Ishikawa (cell line): ENCODE results near the gene TNP2.

Experiments used
- CEBPB ChIP-seq: IDR thresholded peaks from 2 replicates; pipeline ENCODE4 v1.6.1; 2012
- CREB1 ChIP-seq: IDR thresholded peaks from 2 replicates; pipeline ENCODE4 v1.6.1; 2012; ENCODE audit warnings: low read depth
- EGR1 ChIP-seq: IDR thresholded peaks from 2 replicates; pipeline ENCODE4 v1.6.1; 2012
- EP300 ChIP-seq: IDR thresholded peaks from 2 replicates; pipeline ENCODE4 v1.6.1; 2012; ENCODE audit warnings: borderline replicate concordance
- FOXM1 ChIP-seq: IDR thresholded peaks from 2 replicates; pipeline ENCODE4 v1.6.1; 2012; ENCODE audit warnings: low read depth, borderline replicate concordance
- NFIC ChIP-seq: IDR thresholded peaks from 2 replicates; pipeline ENCODE4 v1.6.1; 2012
- RAD21 ChIP-seq: IDR thresholded peaks from 2 replicates; pipeline ENCODE4 v1.6.1; 2012; ENCODE audit warnings: low read depth
- TAF1 ChIP-seq: IDR thresholded peaks from 2 replicates; pipeline ENCODE4 v1.6.1; 2012; ENCODE audit warnings: low read depth, mild to moderate bottlenecking
- TCF12 ChIP-seq: IDR thresholded peaks from 2 replicates; pipeline ENCODE4 v1.6.1; 2012; ENCODE audit warnings: low read depth
- TEAD4 ChIP-seq: IDR thresholded peaks from 2 replicates; pipeline ENCODE4 v1.6.1; 2012
- YY1 ChIP-seq: IDR thresholded peaks from 2 replicates; pipeline ENCODE4 v1.6.1; 2012; ENCODE audit warnings: low read depth
- ZBTB7A ChIP-seq: IDR thresholded peaks from 2 replicates; pipeline ENCODE4 v1.6.1; 2012; ENCODE audit warnings: low read depth
- TF ChIP-seq, protein P1 (sequence below): IDR thresholded peaks from 2 replicates; pipeline ENCODE4 v1.6.1; 2012
- TF ChIP-seq, protein P2 (sequence below): IDR thresholded peaks from 2 replicates; pipeline ENCODE4 v1.6.1; 2012; ENCODE audit warnings: low read depth, mild to moderate bottlenecking
- TF ChIP-seq, protein P3 (sequence below): IDR thresholded peaks from 2 replicates; pipeline ENCODE4 v1.6.1; 2012

TNP2 gene

DNA sequence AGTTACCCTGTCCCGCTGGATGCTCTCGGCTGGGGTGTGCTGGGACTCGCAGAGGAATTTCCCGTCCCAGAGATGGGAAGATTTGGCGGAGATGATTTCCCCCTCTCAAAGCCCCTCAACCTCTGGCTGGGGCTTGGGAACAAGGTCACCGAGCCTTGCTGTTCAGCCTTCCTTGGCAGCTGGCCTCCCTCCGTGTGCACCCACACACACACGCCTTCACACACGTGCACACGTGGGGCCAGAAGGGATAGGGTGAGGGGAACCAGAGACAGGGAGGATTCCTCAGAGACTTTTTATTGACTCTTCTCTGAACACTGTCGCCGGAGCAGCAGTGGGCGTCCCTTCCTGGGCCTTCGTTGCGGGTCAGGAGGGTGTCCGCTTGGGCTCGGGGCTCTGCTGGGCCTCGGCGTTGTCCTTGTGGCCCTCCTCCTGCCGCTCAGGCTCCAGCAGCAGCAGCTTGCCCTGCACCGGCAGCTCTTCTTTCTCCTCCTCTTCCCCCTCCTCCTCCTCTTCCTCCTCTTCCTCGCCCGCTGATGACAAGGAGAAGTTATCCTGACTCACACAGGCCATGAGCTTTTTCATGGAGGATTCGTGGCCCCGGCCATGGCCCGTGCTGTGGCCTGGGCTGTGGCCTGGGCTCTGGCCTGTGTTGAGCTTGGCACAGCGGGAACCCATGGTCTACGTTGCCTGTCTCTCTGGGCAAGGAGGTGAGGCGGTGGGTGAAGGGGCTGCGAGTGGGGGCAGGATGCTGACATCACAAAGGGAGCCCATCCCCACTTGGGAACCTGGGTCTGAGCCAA lies 4.0 kb upstream of the TNP2 start, which contains the start of gene PRM3:
Gene PRM3, minus strand, starts transcription at position 709 of the 800 bp plus-strand sequence. Its CDS starts 34 bp downstream, at position 675.
- TF ChIP-seq EP300: no peak
- TF ChIP-seq CREB1: no peak
- no peak for TF ChIP-seq NFIC

GRCh38 chr16:11272484-11272883 lies 3.4 kb upstream of the TNP2 start:
- TF ChIP-seq NFIC: no peak
- no peak for TF ChIP-seq FOXM1
- no peak for TF ChIP-seq CEBPB
- TF ChIP-seq YY1: no peak
- TF ChIP-seq ZBTB7A: no peak
- TF ChIP-seq, protein P1, sequence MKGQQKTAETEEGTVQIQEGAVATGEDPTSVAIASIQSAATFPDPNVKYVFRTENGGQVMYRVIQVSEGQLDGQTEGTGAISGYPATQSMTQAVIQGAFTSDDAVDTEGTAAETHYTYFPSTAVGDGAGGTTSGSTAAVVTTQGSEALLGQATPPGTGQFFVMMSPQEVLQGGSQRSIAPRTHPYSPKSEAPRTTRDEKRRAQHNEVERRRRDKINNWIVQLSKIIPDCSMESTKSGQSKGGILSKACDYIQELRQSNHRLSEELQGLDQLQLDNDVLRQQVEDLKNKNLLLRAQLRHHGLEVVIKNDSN: no peak
- TF ChIP-seq CREB1: no peak
- TF ChIP-seq TCF12: no peak

DNA sequence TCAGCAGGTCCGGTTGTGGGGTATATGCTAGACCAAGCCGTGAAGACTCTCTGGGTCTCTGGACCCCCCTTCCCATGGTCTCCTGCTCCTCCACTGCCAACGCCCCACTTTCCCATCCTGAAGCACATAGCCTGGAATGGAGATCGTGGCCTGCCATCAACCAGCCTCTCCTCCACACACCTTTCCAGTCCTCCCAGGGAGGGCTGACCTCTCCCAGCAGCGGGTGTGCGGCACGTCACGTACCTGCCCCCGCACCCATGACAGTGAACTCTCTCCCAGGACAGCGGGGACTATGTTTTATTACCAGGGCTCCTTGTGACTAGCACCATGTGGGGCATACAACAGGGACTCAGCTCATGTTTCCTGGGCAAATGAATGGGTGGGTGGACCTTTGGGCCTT lies 2.5 kb upstream of the TNP2 start:
- TF ChIP-seq, protein P1: no peak
- no peak for TF ChIP-seq ZBTB7A
- TF ChIP-seq RAD21: no peak
- TF ChIP-seq NFIC: no peak

- TF ChIP-seq EGR1: no peak
- TF ChIP-seq YY1: no peak
- no peak for TF ChIP-seq TEAD4
- TF ChIP-seq EP300: no peak
- TF ChIP-seq TAF1: no peak
- no peak for TF ChIP-seq CREB1
- TF ChIP-seq, protein P2, sequence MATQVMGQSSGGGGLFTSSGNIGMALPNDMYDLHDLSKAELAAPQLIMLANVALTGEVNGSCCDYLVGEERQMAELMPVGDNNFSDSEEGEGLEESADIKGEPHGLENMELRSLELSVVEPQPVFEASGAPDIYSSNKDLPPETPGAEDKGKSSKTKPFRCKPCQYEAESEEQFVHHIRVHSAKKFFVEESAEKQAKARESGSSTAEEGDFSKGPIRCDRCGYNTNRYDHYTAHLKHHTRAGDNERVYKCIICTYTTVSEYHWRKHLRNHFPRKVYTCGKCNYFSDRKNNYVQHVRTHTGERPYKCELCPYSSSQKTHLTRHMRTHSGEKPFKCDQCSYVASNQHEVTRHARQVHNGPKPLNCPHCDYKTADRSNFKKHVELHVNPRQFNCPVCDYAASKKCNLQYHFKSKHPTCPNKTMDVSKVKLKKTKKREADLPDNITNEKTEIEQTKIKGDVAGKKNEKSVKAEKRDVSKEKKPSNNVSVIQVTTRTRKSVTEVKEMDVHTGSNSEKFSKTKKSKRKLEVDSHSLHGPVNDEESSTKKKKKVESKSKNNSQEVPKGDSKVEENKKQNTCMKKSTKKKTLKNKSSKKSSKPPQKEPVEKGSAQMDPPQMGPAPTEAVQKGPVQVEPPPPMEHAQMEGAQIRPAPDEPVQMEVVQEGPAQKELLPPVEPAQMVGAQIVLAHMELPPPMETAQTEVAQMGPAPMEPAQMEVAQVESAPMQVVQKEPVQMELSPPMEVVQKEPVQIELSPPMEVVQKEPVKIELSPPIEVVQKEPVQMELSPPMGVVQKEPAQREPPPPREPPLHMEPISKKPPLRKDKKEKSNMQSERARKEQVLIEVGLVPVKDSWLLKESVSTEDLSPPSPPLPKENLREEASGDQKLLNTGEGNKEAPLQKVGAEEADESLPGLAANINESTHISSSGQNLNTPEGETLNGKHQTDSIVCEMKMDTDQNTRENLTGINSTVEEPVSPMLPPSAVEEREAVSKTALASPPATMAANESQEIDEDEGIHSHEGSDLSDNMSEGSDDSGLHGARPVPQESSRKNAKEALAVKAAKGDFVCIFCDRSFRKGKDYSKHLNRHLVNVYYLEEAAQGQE: no peak
- TF ChIP-seq, protein P1: no peak
- no peak for TF ChIP-seq RAD21
- TF ChIP-seq ZBTB7A: no peak
- TF ChIP-seq CEBPB: no peak
Observed at GRCh38 chr16:11270602-11271162, 1.6 kb upstream of the TNP2 start.

- no peak for TF ChIP-seq RAD21
- TF ChIP-seq, protein P2: no peak
- TF ChIP-seq, protein P1: no peak
- TF ChIP-seq EGR1: no peak
- no peak for TF ChIP-seq FOXM1
- TF ChIP-seq EP300: no peak
- no peak for TF ChIP-seq TAF1
- no peak for TF ChIP-seq NFIC
- no peak for TF ChIP-seq TCF12
- TF ChIP-seq, protein P3, sequence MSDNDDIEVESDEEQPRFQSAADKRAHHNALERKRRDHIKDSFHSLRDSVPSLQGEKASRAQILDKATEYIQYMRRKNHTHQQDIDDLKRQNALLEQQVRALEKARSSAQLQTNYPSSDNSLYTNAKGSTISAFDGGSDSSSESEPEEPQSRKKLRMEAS: no peak
- no peak for TF ChIP-seq YY1
- TF ChIP-seq TEAD4: no peak
- no peak for TF ChIP-seq ZBTB7A
Observed at GRCh38 chr16:11265124-11265523, 4.0 kb downstream of the TNP2 start.
